ENCODE results near the gene ABCA13. TPM values are rescaled to one million over a fixed set of nuclear protein-coding genes. Genes with fewer than 3 reads are reported as not detected.

ABCA13 gene
- total RNA-seq, 1 experiment from 2014 or later = not detected

GRCh38 chr7:48497521-48497920 lies 326.3 kb downstream of the ABCA13 start:
- no peak for DNase-seq (ENCODE audit: low read depth, low spot score)
- ChIA-PET RAD21 (ENCODE audit: low non-redundant PET in 1 of 2, low total read pairs in 2 of 2, uncharacterized antibody in 2 of 2, unreplicated experiment in 2 of 2) (no interaction called here), CTCF (no interaction called here), POLR2A (no interaction called here)
- no TSS peak for BruUV-seq (replicated peaks)
- intact Hi-C loops (cut with micrococcal nuclease) = no loop called here
- H3K79me2 ChIP-seq (ENCODE audit: insufficient read depth, low read length) = no peaks in the 10 kb centered on the region
- no peaks in the 10 kb centered on the region for H3K9me2 ChIP-seq (ENCODE audit: insufficient read depth)
- H3K27ac ChIP-seq (ENCODE audit: low read depth, low read length) = no peak overlapping the region
- no peaks in the 10 kb centered on the region for H3K36me3 ChIP-seq (ENCODE audit: control insufficient read depth in 1 of 2, insufficient read depth in 2 of 2, low read length in 2 of 2)
- H3K4me1 ChIP-seq (ENCODE audit: control insufficient read depth in 1 of 2, insufficient read depth in 2 of 2, low read length in 2 of 2) = no peaks in the 10 kb centered on the region
- H3K27me3 ChIP-seq (ENCODE audit: insufficient read depth, low read length) = no peaks in the 10 kb centered on the region
- H2AFZ ChIP-seq (ENCODE audit: low read depth, low read length, poor library complexity, severe bottlenecking) = no peak overlapping the region
- TF ChIP-seq YY1 (IDR thresholded peaks at IDR 0.05; ENCODE audit: extremely low read depth, insufficient replicate concordance, low read depth, low read length) (no peak), ZNF274 (IDR thresholded peaks at IDR 0.05; ENCODE audit: low read depth, low read length) (no peak), FOSL1 (IDR thresholded peaks at IDR 0.05; ENCODE audit: low read depth) (no peak), MAX (IDR thresholded peaks at IDR 0.05) (no peak), CTCF (IDR thresholded peaks at IDR 0.05 in 2 of 3, conservative IDR thresholded peaks at IDR 0.05 in 1 of 3; ENCODE audit: borderline replicate concordance in 1 of 3, insufficient read depth in 1 of 3, low read depth in 2 of 3, low read length in 2 of 3) (no peak), RAD21 (IDR thresholded peaks at IDR 0.05; ENCODE audit: low read depth) (no peak), ZFX (IDR thresholded peaks at IDR 0.05) (no peak)
- peaks cover 0 to 17% of the 10 kb centered on the region in 2 experiments; a peak in 1 of 4 replicates for H3K9me3 ChIP-seq (ENCODE audit: control insufficient read depth in 1 of 2, insufficient read depth in 1 of 2, low read depth in 1 of 2, low read length in 2 of 2)
- no peak for ATAC-seq
- H4K20me1 ChIP-seq (ENCODE audit: insufficient read depth) = no peaks in the 10 kb centered on the region; the same call in 1 of the 2 replicates
- H3K4me2 ChIP-seq (ENCODE audit: low read length) = no peak overlapping the region
- no peak overlapping the region for H3K4me3 ChIP-seq (replicated peaks in 1 of 2; ENCODE audit: low read depth in 1 of 2, low read length in 2 of 2)
- H3K9ac ChIP-seq (ENCODE audit: low read length) = no peak overlapping the region

- no peak overlapping the region for H3K27ac ChIP-seq (ENCODE audit: low read depth, low read length)
- ATAC-seq (no peak), DNase-seq (ENCODE audit: low read depth, low spot score) (no peak)
- no peaks in the 10 kb centered on the region for H3K36me3 ChIP-seq (ENCODE audit: control insufficient read depth in 1 of 2, insufficient read depth in 2 of 2, low read length in 2 of 2)
- no peak overlapping the region for H3K9ac ChIP-seq (ENCODE audit: low read length)
- no peaks in the 10 kb centered on the region for H3K4me1 ChIP-seq (ENCODE audit: control insufficient read depth in 1 of 2, insufficient read depth in 2 of 2, low read length in 2 of 2)
- H3K4me3 ChIP-seq (replicated peaks in 1 of 2; ENCODE audit: low read depth in 1 of 2, low read length in 2 of 2) = no peak overlapping the region
- H4K20me1 ChIP-seq (ENCODE audit: insufficient read depth) = no peaks in the 10 kb centered on the region
- no peak overlapping the region for H3K4me2 ChIP-seq (ENCODE audit: low read length)
- no TSS peak for BruUV-seq (replicated peaks)
- peaks cover 0 to 10% of the 10 kb centered on the region in 2 experiments; a peak in 1 of 4 replicates for H3K9me3 ChIP-seq (ENCODE audit: control insufficient read depth in 1 of 2, insufficient read depth in 1 of 2, low read depth in 1 of 2, low read length in 2 of 2)
- POLR2A ChIA-PET = no interaction called here
- H3K79me2 ChIP-seq (ENCODE audit: insufficient read depth, low read length) = no peaks in the 10 kb centered on the region
- H2AFZ ChIP-seq (ENCODE audit: low read depth, low read length, poor library complexity, severe bottlenecking) = no peak overlapping the region
- H3K27me3 ChIP-seq (ENCODE audit: insufficient read depth, low read length) = no peaks in the 10 kb centered on the region
- CTCF ChIA-PET = no interaction called here
- intact Hi-C loops (cut with micrococcal nuclease) = no loop called here
- H3K9me2 ChIP-seq (ENCODE audit: insufficient read depth) = no peaks in the 10 kb centered on the region
- RAD21 ChIA-PET (ENCODE audit: low non-redundant PET in 1 of 2, low total read pairs in 2 of 2, uncharacterized antibody in 2 of 2, unreplicated experiment in 2 of 2) = no interaction called here
- TF ChIP-seq JUND (IDR thresholded peaks at IDR 0.05) (no peak), SIN3A (IDR thresholded peaks at IDR 0.05; ENCODE audit: low read depth) (no peak), ELF1 (IDR thresholded peaks at IDR 0.05; ENCODE audit: borderline replicate concordance, low read depth) (no peak), EZH2 (IDR thresholded peaks at IDR 0.05) (no peak), YY1 (IDR thresholded peaks at IDR 0.05; ENCODE audit: extremely low read depth, insufficient replicate concordance, low read depth, low read length) (no peak), MAX (IDR thresholded peaks at IDR 0.05) (no peak), ZBTB33 (IDR thresholded peaks at IDR 0.05; ENCODE audit: extremely low read depth, insufficient replicate concordance, low read length) (no peak), CEBPB (IDR thresholded peaks at IDR 0.05; ENCODE audit: low read depth) (no peak), EZH2phosphoT487 (IDR thresholded peaks at IDR 0.05; ENCODE audit: borderline replicate concordance) (no peak), CBX3 (IDR thresholded peaks at IDR 0.05; ENCODE audit: low read depth) (no peak), FOSL1 (IDR thresholded peaks at IDR 0.05; ENCODE audit: low read depth) (no peak)
Measured at GRCh38 chr7:48502021-48502420, 330.8 kb downstream of the ABCA13 start.
